Stimulated activated CD8-positive, alpha-beta memory T cell treated with anti-CD3 and anti-CD28 coated beads, Interleukin-12 subunit alpha, Interleukin-12 subunit beta, amount 100 ng/mL, for 1 hour (primary cell): ENCODE measurements around the gene EPB41L4A.

Experiments
- DNase-seq: peaks from one replicate; pipeline ENCODE4 v3.0.0-alpha.2; 2020; ENCODE audit warnings: low read depth

EPB41L4A gene

GRCh38 chr5:112308608-112309007, 110.5 kb downstream of the EPB41L4A start:
- no peak for DNase-seq

- no peak for DNase-seq
Measured at GRCh38 chr5:112306956-112307355, 112.1 kb downstream of the EPB41L4A start.

- DNase-seq, result no peak
Measured at GRCh38 chr5:112304743-112305142, 114.3 kb downstream of the EPB41L4A start.

- DNase-seq, result no peak
Measured at GRCh38 chr5:112303685-112304084, 115.4 kb downstream of the EPB41L4A start.

GRCh38 chr5:112294126-112294525, 125.0 kb downstream of the EPB41L4A start:
- DNase-seq, result no peak

- DNase-seq, result no peak
Measured at GRCh38 chr5:112293587-112293986, 125.5 kb downstream of the EPB41L4A start.

- DNase-seq, result no peak
Measured at GRCh38 chr5:112290691-112291090, 128.4 kb downstream of the EPB41L4A start.

- no peak for DNase-seq
Measured at GRCh38 chr5:112289465-112289864, 129.6 kb downstream of the EPB41L4A start.

GRCh38 chr5:112283943-112284929, 134.8 kb downstream of the EPB41L4A start:
- DNase-seq, result no peak

- DNase-seq, result no peak
Measured at GRCh38 chr5:112283034-112283582, 136.0 kb downstream of the EPB41L4A start.

- no peak for DNase-seq
Measured at GRCh38 chr5:112279082-112279481, 140.0 kb downstream of the EPB41L4A start.

- no peak for DNase-seq
Measured at GRCh38 chr5:112276991-112277390, 142.1 kb downstream of the EPB41L4A start.

- no peak for DNase-seq
Measured at GRCh38 chr5:112275671-112276070, 143.4 kb downstream of the EPB41L4A start.

GRCh38 chr5:112270299-112271293, 148.5 kb downstream of the EPB41L4A start:
- no peak for DNase-seq

GRCh38 chr5:112267231-112267630, 151.8 kb downstream of the EPB41L4A start:
- no peak for DNase-seq

- no peak for DNase-seq
Measured at GRCh38 chr5:112264666-112265065, 154.4 kb downstream of the EPB41L4A start.

- DNase-seq, result no peak
Measured at GRCh38 chr5:112264151-112264550, 154.9 kb downstream of the EPB41L4A start.

GRCh38 chr5:112263469-112263868, 155.6 kb downstream of the EPB41L4A start:
- no peak for DNase-seq

- DNase-seq, result no peak
Measured at GRCh38 chr5:112258571-112258970, 160.5 kb downstream of the EPB41L4A start.

- DNase-seq, result no peak
Measured at GRCh38 chr5:112257976-112258375, 161.1 kb downstream of the EPB41L4A start.

GRCh38 chr5:112257005-112257404, 162.1 kb downstream of the EPB41L4A start:
- DNase-seq, result no peak

- DNase-seq, result no peak
Measured at GRCh38 chr5:112254303-112254702, 164.8 kb downstream of the EPB41L4A start.
